GM19240 (cell line): ENCODE results near the gene FMO5.

Experiments
- DNase-seq: peaks from one replicate; pipeline ENCODE4 v3.0.0; 2011; ENCODE audit warnings: low spot score; ENCODE audit not compliant: insufficient read length

Gene FMO5

DNA sequence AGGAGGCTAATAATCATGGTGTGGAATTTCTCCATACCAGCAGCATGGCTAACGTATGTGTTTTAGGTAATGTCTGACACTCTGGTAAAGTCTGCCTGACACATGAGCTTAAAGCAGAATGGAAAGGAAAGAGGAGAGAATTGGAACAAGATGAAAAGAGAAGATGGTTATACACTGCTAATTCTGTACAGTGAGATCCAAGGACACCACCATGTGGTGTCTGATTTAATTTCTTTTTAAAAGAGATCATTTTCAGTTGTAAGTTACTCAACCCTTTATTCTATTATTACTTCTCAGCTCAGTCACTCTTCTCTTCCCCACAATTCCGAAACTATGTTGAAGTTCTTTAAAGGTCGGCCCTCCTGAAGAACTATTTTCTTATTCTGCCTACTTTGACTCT is 68.5 kb downstream of the FMO5 start:
- DNase-seq = no peak

DNA sequence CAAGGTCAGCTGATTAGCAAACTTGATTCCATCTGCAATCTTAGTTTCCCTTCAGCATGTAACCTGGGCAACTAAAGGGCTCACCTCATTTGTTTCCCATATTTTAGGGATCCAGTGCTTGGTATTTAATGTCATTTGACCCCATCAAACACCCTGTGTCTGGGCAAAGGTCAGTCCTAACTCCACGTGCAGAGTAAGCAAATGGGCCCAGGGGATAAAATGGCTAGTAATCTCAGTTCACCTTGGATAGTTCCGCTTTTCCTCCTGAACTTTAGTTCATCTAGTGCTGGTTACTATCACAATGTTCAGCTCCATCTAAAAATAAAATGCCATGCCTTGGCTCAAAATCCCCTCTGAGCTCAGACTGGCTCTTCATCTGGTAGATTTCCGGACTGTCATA is 72.4 kb downstream of the FMO5 start:
- no peak for DNase-seq

DNA sequence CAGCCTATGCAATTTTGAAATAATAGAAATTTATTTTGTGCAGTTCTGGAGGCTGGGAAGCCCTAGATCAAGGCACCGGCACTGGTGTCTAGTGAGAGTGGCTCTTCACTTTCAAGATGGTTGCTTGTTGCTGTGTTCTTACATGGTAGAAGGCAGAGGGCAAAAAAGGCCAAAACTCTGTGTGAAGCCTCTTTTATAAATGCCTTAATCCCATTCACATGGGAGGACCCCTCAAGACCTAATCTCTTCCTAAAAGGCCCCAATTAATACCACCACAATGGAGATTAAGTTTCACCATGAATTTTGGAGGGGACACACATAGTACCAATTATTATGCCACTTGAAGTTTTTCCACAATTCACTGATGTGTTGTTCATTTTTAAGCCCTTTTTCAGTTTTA is 73.9 kb downstream of the FMO5 start:
- no peak for DNase-seq

GRCh38 chr1:147142886-147143285 is 82.3 kb downstream of the FMO5 start:
- no peak for DNase-seq
